Epithelial cell of esophagus (primary cell): ENCODE results near the gene ITGB7.

Experiments used
- DNase-seq: peaks from one replicate; pipeline ENCODE4 v3.0.0; 2010; ENCODE audit warnings: low read depth
- H3K4me3 ChIP-seq: 2 replicates; pipeline ENCODE4 v1.5.1; 2011; ENCODE audit warnings: mild to moderate bottlenecking, low read length, control low read depth
- TF ChIP-seq, protein P1 (sequence below): IDR thresholded peaks from 2 replicates; pipeline ENCODE4 v1.5.1; 2011; ENCODE audit warnings: low read depth, mild to moderate bottlenecking, low read length, control low read depth, inconsistent platforms; ENCODE audit not compliant: insufficient read depth; ENCODE audit errors: missing control alignments

The ITGB7 gene

DNA sequence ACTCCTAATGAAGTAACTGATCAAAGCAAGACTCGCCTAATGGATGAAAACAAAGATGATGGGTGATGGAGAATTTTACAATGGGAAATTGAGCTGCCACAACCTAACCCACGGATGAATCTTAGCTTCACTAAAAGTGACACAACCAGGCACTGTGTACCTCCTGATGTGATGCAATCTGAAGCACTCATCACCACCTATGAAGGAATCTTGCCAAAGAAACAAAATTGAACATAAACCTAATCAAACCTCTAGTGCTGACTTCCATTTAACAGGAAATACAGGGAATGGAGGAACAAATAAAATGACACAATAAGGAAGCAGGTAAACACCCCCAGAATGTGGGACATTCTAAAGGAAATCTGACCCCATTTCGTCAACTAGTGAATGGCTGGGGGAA is 38.2 kb upstream of the ITGB7 start:
- TF ChIP-seq, protein P1, sequence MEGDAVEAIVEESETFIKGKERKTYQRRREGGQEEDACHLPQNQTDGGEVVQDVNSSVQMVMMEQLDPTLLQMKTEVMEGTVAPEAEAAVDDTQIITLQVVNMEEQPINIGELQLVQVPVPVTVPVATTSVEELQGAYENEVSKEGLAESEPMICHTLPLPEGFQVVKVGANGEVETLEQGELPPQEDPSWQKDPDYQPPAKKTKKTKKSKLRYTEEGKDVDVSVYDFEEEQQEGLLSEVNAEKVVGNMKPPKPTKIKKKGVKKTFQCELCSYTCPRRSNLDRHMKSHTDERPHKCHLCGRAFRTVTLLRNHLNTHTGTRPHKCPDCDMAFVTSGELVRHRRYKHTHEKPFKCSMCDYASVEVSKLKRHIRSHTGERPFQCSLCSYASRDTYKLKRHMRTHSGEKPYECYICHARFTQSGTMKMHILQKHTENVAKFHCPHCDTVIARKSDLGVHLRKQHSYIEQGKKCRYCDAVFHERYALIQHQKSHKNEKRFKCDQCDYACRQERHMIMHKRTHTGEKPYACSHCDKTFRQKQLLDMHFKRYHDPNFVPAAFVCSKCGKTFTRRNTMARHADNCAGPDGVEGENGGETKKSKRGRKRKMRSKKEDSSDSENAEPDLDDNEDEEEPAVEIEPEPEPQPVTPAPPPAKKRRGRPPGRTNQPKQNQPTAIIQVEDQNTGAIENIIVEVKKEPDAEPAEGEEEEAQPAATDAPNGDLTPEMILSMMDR = no peak
- H3K4me3 ChIP-seq = no peak overlapping the region
- no peak for DNase-seq

DNA sequence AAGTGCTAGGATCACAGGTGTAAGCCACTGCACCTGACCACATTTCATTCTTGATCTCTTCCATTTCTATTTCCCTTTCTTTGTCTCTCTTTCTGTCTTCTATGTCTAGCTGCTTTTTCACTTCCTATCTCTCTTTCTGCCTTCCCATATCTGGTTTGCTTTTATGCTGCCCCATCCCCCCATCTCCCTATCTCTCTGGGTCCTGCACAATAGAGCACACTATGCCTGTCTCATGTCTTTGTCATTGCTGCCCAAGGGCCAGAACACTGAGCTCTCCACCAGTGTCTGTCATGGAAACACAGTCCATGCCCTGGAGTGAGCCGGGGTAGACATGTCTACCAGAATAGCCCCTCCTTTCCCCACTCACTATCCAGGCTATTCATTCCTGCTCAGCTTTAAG is 37.3 kb upstream of the ITGB7 start:
- no peak for DNase-seq

DNA sequence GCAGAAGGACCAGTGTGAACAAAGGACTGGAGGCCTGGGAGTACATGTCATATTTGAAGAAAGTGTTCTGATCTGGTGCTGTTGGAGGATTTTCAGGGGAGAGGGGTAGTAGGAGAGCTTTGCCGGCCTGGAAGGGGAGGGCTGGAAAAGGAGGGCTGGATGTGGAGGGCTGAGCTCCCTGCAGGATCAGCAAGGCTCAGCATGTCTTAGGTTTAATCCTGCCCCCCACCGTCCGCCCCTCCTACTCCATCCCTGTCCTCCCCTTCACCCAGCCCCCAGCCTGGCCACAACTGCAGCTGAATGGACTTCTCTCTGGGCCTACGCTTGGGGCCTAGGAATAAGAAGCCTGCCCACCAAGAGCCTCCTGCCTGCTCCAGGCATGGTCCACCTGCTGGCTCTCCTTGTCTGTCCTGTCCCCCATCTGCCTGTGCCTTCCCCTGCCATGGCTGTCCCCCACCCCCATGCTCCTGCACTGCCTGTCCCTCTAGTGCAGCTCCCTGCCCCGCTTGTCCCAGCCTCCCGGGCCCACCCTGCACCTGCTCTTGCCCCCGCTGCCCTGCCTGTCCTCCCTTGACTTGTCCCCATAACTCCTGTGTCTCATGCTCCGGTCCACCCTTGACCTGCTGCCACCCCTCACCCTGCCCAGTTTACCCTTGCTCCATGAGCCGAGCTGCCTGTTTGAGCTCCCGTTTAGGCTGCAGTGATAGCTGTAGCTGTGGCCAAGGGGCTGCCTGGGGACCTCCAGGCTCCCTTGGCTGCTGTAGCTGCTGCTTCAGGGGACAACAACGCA is 34.8 kb upstream of the ITGB7 start:
- H3K4me3 ChIP-seq = no peak overlapping the region
- TF ChIP-seq, protein P1 = no peak
- DNase-seq = no peak

More for the DNA sequence above, 37.3 kb upstream of the ITGB7 start:
- no peak overlapping the region for H3K4me3 ChIP-seq
- TF ChIP-seq, protein P1 = no peak

DNA sequence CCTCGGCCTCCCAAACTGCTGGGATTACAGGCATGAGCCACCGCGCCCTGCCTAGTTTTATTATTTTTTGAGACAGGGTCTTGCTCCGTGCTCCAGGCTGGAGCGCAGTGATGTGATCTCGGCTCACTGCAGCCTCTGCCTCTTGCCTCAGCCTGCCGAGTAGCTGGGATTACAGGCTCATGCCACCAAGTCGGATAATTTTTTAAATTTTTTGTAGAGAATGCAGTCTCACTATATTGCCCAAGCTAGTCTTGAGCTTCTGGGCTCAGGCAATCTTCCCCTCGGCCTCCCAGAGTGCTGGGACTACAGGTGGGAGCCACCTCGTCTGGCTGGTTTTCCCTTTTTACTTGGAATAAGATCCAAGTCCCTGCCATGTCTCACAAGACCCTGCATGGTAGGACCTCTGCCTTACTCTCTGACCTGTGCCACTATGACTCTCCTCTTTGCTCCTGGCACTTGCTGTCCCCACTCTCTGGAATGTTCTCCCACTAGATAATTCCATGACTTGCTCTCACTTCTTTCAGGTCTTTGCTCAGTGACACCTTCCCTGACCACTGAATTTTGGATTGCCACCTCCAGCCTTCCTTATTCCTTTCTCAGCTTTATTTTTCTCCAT is 32.7 kb upstream of the ITGB7 start:
- DNase-seq = no peak
- no peak overlapping the region for H3K4me3 ChIP-seq
- TF ChIP-seq, protein P1 = no peak

DNA sequence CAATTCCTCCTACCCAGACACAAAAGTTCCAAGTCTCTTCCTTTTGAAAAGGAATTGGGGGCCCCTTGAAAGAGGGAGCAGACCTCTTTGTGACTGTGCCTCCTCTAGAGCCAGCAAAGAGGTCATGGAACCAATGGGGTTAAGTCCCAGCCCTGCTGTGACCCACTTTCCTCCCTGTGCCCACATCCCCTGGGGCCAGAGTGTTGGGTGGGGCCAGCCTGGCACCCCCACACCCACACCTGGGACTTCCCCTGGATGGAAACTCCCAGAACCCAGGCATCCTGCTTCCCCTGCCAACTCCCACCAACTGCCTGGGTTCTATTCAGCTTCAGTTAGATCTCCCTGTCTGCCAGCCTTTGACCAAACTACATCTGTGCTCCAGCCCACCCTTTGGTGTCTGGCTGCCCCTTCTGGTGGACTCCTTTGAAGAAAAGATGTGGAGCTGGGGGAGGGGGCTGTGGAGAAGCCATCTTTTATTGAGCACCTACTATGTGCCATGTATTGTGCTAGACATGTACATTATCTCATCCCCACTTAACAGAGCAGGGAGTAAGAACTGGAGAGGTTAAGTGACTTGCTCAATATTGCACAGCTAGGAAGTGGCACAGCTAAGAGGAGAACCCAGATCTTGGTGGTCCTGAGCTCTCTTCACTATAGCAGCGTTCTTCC is 29.5 kb upstream of the ITGB7 start:
- DNase-seq = no peak
- TF ChIP-seq, protein P1 = no peak
- no peak overlapping the region for H3K4me3 ChIP-seq

DNA sequence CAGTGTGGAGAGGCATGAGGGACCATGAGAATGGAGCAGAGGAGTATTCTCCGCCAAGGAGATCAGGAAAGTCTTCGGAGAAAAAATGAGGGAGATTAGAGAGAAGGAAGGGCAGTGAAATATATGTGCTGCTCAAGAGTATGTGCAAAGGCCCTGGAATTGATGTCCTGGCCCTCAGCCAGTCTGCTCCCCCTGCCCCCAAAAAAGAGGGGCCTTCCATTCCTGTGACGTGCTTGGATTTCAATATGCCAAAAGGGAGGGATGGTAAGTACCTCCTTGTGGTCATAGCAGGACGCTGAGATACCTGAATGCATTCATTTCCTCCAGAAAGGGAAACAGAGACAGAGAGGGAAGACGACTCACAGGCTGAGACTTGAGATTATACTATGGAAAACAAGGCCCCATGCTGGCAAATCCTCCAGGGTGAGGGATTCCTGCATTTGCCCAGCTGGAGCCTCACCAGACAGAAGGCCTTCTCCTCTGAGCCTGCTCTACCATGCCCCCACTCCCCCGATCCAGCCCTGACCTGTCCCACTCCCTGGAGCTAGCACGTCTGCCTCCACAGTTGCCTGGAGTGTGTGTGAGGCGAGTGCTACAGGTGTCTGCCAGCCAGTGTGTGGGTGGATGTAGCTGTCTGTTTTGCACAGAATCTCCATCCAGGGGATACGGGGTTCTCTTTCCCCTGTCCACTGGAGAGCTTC is 28.8 kb upstream of the ITGB7 start:
- no peak overlapping the region for H3K4me3 ChIP-seq
- peak; percentile 26 for DNase-seq
- TF ChIP-seq, protein P1 = no peak
